ENCODE results near the gene KLK10. TPM values are rescaled to one million over a fixed set of nuclear protein-coding genes. Genes with fewer than 3 reads are reported as not detected.

KLK10 gene
- total and polyA plus RNA-seq, 10 of the 15 experiments (the other 5 are each of a cell fraction or from before 2014, with no cell fraction given): not detected

DNA sequence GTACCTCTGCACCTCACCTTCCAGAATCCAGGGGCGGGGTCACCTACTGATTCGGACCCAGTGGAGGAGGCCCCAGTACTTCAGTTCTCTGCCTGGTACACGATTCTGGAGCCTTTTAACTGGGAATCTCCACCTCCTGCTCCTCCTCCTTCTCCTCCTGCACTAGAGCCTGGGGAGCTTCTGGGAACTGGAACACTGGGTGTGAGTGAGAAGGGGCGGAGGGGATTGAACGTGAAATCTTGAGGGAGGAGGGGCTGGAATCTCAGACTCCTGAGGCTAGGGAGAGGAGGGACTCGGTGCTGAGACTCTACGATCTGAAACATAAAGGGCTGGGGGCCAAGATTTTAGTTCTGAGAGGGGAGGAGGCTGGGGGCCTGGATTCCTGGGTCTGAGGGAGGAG is 18.0 kb downstream of the KLK10 start, which contains the start of gene KLK8:
KLK8 (minus strand) TSS at position 90 of the 400 bp plus-strand sequence. CDS start 437 bp downstream, outside the sequence.
- Histone ChIP-seq H3K4me1 (ENCODE audit: control insufficient read depth, insufficient read depth, low read length) (no peaks in the 10 kb centered on the region), H4K20me1 (ENCODE audit: control insufficient read depth, insufficient read depth) (no peaks in the 10 kb centered on the region), H3K4me2 (ENCODE audit: control insufficient read depth, insufficient read depth) (no peak within 1 kb of the TSS), H3K36me3 (ENCODE audit: control insufficient read depth in 2 of 2, insufficient read depth in 2 of 2, low read length in 1 of 2) (no peaks in the 10 kb centered on the region), H2AFZ (ENCODE audit: control insufficient read depth, low read depth, low read length) (no peak within 1 kb of the TSS), H3K27ac (ENCODE audit: control insufficient read depth, insufficient read depth) (no peak within 1 kb of the TSS), H3K4me3 (no peak within 1 kb of the TSS), H3K27me3 (replicated peaks in 1 of 2; ENCODE audit: control insufficient read depth in 2 of 2, insufficient read depth in 2 of 2, low read length in 1 of 2) (no peaks in the 10 kb centered on the region; a peak in 1 of 4 replicates), H3K9ac (ENCODE audit: control insufficient read depth, insufficient read depth, low read length) (no peak within 1 kb of the TSS), H3K79me2 (ENCODE audit: control insufficient read depth, insufficient read depth, low read length) (no peaks in the 10 kb centered on the region), H3K9me3 (replicated peaks; ENCODE audit: control insufficient read depth, insufficient read depth, low read length) (no peaks in the 10 kb centered on the region)
- FAIRE-seq (no peak), DNase-seq (ENCODE audit: low read depth, low spot score) (no peak), ATAC-seq (no peak)
- CTCF ChIA-PET: no interaction called here
- TF ChIP-seq ZNF217 (IDR thresholded peaks at IDR 0.05) (no peak), CHD2 (IDR thresholded peaks at IDR 0.05; ENCODE audit: borderline replicate concordance, low read depth, low read length) (no peak), ZSCAN29 (IDR thresholded peaks at IDR 0.05) (no peak), ESRRA (IDR thresholded peaks at IDR 0.05; ENCODE audit: low read length) (no peak), NFYB (IDR thresholded peaks at IDR 0.05; ENCODE audit: insufficient read depth, low read depth, low read length) (no peak)
- TF ChIP-seq, protein P1, sequence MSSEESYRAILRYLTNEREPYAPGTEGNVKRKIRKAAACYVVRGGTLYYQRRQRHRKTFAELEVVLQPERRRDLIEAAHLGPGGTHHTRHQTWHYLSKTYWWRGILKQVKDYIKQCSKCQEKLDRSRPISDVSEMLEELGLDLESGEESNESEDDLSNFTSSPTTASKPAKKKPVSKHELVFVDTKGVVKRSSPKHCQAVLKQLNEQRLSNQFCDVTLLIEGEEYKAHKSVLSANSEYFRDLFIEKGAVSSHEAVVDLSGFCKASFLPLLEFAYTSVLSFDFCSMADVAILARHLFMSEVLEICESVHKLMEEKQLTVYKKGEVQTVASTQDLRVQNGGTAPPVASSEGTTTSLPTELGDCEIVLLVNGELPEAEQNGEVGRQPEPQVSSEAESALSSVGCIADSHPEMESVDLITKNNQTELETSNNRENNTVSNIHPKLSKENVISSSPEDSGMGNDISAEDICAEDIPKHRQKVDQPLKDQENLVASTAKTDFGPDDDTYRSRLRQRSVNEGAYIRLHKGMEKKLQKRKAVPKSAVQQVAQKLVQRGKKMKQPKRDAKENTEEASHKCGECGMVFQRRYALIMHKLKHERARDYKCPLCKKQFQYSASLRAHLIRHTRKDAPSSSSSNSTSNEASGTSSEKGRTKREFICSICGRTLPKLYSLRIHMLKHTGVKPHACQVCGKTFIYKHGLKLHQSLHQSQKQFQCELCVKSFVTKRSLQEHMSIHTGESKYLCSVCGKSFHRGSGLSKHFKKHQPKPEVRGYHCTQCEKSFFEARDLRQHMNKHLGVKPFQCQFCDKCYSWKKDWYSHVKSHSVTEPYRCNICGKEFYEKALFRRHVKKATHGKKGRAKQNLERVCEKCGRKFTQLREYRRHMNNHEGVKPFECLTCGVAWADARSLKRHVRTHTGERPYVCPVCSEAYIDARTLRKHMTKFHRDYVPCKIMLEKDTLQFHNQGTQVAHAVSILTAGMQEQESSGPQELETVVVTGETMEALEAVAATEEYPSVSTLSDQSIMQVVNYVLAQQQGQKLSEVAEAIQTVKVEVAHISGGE (CRISPR knock-in tag; IDR thresholded peaks at IDR 0.05): no peak
- TF ChIP-seq, protein P2, sequence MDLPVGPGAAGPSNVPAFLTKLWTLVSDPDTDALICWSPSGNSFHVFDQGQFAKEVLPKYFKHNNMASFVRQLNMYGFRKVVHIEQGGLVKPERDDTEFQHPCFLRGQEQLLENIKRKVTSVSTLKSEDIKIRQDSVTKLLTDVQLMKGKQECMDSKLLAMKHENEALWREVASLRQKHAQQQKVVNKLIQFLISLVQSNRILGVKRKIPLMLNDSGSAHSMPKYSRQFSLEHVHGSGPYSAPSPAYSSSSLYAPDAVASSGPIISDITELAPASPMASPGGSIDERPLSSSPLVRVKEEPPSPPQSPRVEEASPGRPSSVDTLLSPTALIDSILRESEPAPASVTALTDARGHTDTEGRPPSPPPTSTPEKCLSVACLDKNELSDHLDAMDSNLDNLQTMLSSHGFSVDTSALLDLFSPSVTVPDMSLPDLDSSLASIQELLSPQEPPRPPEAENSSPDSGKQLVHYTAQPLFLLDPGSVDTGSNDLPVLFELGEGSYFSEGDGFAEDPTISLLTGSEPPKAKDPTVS (IDR thresholded peaks at IDR 0.05; ENCODE audit: low read depth, low read length): no peak
- RAD21 ChIA-PET (ENCODE audit: unreplicated experiment): no interaction called here
- intact Hi-C loops (cut with micrococcal nuclease; ENCODE audit: unreplicated experiment) (no loop called here), in situ Hi-C loops (cut with MboI) (no loop called here)
- BruUV-seq (replicated peaks): no TSS peak
- SMC1A ChIA-PET (ENCODE audit: uncharacterized antibody, unreplicated experiment): no interaction called here
- WGBS (ENCODE audit: insufficient coverage, insufficient replicate concordance, low lambda C conversion rate, missing lambda C conversion rate): 12% methylated on average over 6 of the region's 7 CpGs
- POLR2A ChIA-PET: no interaction called here

Data from GM12878 (cell line).